GM18870 (cell line): Measurements from ENCODE around the gene EVI5L.

Experiments used
- ATAC-seq: cut with Tn5 transposase; IDR thresholded peaks from one replicate; pipeline ENCODE4 v1.9.1; 2021; ENCODE audit warnings: moderate library complexity; ENCODE audit not compliant: unreplicated experiment

Gene EVI5L

DNA sequence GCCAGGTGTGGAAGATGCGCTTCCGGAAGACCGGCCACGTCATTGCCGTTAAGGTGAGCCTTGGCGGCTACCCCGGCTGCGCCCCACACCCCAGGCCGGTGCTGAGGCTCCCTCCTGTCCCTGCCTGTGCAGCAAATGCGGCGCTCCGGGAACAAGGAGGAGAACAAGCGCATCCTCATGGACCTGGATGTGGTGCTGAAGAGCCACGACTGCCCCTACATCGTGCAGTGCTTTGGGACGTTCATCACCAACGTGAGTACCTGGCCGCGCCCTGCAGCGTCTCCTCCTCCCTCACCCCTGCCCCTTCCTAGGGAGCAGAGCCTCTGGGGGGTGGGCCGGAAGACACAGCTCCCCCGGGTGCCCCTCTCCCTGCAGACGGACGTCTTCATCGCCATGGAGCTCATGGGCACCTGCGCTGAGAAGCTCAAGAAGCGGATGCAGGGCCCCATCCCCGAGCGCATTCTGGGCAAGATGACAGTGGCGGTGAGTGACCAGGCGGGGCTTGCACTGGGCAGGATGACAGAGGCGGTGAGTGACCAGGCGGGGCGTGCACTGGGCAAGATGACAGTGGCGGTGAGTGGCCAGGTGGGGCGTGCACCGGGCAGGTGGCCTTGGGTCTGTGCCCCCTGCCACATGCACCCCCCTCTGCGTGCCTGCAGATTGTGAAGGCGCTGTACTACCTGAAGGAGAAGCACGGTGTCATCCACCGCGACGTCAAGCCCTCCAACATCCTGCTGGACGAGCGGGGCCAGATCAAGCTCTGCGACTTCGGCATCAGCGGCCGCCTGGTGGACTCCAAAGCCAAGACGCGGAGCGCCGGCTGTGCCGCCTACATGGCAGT, 80.5 kb downstream of the EVI5L start:
- no peak for ATAC-seq

GRCh38 chr19:7911508-7912143, 81.6 kb downstream of the EVI5L start:
- ATAC-seq = no peak

DNA sequence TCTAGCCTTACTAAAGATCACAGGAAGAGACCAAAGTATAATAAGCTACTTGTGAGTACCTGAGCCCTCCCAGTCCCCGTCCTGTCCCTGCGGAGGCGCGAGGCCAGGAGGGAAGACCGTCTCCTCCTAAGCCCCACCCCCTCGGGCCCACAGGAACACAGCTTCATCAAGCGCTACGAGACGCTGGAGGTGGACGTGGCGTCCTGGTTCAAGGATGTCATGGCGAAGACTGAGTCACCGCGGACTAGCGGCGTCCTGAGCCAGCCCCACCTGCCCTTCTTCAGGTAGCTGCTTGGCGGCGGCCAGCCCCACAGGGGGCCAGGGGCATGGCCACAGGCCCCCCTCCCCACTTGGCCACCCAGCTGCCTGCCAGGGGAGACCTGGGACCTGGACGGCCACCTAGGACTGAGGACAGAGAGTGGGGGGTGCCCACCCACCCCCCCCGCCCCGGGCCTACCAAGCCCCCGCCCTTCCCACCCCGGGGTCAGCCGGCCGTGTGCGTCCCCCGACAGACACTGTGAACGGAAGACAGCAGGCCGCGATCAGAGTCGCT, 82.2 kb downstream of the EVI5L start:
- ATAC-seq = no peak

DNA sequence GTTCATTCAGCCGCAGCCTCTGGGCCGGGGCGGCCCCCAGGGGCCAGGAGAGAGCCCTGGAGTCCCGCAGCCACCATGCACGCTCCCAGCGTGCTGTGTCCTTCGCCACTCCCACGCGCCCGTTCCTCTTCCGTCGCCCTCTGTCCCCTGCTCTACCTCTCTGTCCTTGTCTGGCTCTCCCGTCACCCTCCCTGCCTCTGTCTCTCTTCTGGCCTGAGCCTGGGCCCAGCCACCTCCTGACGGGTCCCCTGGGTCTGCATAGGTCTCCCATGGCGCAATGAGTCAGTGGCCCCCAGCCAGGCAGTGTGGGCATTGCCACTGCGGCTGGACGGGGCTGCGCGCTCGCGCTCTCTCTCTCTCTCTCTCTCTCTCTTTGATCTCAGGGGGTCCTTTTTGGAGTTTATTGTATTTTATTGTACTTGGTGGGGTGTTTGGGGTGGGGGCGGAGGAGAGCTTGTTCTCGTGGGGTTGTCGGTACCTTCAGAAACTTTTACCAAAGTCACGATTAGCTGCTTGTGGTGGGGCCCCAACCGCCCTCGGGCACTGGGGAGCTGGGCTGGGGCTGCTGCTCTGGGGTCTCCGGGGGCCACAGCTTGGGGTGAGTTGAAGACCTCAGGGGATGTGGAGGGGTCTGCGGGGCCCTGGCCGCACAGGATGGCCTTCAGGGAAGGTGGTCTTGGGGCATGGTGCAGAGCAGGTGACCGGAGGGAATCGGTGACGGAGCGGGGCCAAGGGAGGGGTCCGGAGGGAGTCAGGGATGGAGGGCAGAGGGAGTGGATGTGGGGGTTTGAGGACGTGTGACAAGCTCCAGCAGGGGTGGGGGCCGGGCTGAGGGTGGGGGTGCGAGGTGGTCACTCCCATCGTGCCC, 82.9 kb downstream of the EVI5L start:
- ATAC-seq = no peak

- ATAC-seq = no peak
These were observed 83.6 kb downstream of the EVI5L start for GRCh38 chr19:7913652-7914051.

DNA sequence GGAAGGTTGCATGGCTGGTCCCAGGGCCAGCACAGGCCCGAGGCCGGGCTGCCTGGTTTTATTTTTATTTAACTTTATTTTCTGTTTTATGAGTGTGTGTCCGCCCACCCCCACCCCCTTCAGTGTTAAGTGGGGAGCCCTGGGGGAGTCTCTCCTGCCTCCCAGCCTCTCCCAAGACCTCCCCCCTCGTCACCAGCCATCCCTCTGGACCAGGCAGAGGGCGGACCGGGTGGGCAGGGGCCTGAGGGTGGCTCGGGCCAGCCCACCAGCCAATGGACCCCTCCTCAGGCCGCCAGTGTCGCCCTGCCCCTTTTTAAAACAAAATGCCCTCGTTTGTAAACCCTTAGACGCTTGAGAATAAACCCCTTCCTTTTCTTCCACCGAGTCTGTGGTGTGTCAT, 84.1 kb downstream of the EVI5L start:
- no peak for ATAC-seq
